ENCODE results near the gene SERGEF. TPM values are rescaled to one million over a fixed set of nuclear protein-coding genes. Genes with fewer than 3 reads are reported as not detected.
A peak's percentile ranks its signal among the peaks of the same experiment; 100 is the strongest.

SERGEF gene
- total RNA-seq, 6 experiments from 2014 or later = 8.4 to 19.5 (median 15.8) TPM

DNA sequence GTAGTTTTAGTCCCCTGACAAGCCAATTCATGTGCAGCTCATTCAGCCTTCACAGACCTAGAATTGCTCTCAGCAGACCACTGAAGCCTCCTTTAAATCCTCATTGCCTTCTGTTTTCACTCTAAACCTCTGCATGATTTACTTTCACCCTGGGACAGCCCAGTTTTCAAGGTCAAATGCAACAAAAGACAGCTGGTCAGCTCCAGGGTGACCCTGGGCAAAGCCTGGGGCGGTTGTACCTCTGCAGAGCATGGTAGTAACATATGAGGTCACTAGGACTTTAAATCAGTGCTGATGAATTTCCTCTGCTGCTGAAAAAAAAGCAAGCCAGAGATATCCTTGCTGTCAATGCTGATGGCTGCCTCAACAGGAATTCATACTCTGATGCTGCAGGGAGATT is 62.2 kb downstream of the SERGEF start:
- WGBS (ENCODE audit: insufficient coverage, low coverage, low lambda C conversion rate, missing lambda C conversion rate) = no CpG with 5 or more reads among the region's 1 CpG
- Histone ChIP-seq H3K4me3 (no peak overlapping the region), H3K27me3 (no peaks in the 10 kb centered on the region), H3K27ac (no peak overlapping the region), H3K4me1 (peaks cover 0 to 45% (median 17%) of the 10 kb centered on the region in 4 donors), H3K9me3 (no peaks in the 10 kb centered on the region), H3K36me3 (no peaks in the 10 kb centered on the region)
- no peak for DNase-seq
- intact Hi-C loops (cut with DNase I) = no loop called here
- TF ChIP-seq, protein P1, sequence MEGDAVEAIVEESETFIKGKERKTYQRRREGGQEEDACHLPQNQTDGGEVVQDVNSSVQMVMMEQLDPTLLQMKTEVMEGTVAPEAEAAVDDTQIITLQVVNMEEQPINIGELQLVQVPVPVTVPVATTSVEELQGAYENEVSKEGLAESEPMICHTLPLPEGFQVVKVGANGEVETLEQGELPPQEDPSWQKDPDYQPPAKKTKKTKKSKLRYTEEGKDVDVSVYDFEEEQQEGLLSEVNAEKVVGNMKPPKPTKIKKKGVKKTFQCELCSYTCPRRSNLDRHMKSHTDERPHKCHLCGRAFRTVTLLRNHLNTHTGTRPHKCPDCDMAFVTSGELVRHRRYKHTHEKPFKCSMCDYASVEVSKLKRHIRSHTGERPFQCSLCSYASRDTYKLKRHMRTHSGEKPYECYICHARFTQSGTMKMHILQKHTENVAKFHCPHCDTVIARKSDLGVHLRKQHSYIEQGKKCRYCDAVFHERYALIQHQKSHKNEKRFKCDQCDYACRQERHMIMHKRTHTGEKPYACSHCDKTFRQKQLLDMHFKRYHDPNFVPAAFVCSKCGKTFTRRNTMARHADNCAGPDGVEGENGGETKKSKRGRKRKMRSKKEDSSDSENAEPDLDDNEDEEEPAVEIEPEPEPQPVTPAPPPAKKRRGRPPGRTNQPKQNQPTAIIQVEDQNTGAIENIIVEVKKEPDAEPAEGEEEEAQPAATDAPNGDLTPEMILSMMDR (IDR thresholded peaks at IDR 0.05) = no peak
- TF ChIP-seq POLR2A (IDR thresholded peaks at IDR 0.05) = no peak
- ATAC-seq = no peak

DNA sequence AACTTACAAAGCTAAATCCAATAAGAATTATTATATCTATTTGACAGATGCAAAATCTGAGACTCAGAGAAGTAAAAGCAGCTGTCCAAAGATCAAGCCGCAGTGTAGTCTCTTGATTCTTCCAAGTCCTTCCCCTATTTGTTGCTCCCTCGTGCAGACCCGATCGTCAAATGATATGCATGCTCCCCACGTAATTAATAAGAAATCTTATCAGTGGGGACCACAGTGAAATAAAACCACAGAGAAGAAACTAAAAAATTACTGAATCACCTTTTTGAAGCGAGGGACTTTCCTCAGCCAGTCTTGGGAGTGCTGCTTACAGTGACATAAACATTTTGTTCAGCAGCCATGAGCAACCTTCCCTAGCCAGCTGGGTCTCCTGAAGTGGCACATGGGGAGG is 64.6 kb downstream of the SERGEF start:
- Histone ChIP-seq H3K27me3 (no peaks in the 10 kb centered on the region), H3K4me1 (peaks cover 0 to 24% (median 8%) of the 10 kb centered on the region in 4 donors), H3K9me3 (no peaks in the 10 kb centered on the region), H3K36me3 (no peaks in the 10 kb centered on the region), H3K4me3 (no peak overlapping the region), H3K27ac (no peak overlapping the region)
- 85% methylated on average over 6 of the region's 6 CpGs for WGBS (ENCODE audit: insufficient coverage, low coverage, low lambda C conversion rate, missing lambda C conversion rate)
- DNase-seq (no peak), ATAC-seq (no peak)
- intact Hi-C loops (cut with DNase I) = no loop called here
- no peak for TF ChIP-seq POLR2A (IDR thresholded peaks at IDR 0.05)
- TF ChIP-seq, protein P1 (IDR thresholded peaks at IDR 0.05) = no peak

DNA sequence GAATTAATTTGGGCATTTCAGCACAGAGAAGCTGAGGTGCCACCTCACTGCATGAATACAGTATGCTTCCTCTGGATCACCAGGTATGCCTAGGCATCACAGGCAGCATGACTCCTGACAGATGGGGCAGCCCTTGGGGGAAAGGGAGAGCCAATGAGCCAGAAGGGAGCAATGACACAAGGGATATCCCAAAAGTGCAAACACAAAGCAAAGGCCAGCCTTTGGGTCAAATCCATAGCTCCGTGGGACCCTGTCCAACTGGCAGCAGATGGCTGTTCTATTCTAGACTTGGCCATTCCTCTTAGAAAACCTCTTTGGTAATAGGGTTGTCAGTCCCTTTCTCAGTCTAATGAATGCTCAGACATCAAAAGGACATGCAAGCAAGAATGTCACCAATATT is 73.3 kb downstream of the SERGEF start:
- intact Hi-C loops (cut with DNase I) = no loop called here
- no peak overlapping the region for H3K27ac ChIP-seq
- H3K9me3 ChIP-seq = no peaks in the 10 kb centered on the region
- no peak overlapping the region for H3K4me3 ChIP-seq
- ATAC-seq = peak; percentile 95 to 98 (median 97)
- peaks cover 0 to 13% (median 4%) of the 10 kb centered on the region in 4 donors for H3K4me1 ChIP-seq
- DNase-seq = peak; percentile 77 to 86 (median 85)
- no peaks in the 10 kb centered on the region for H3K27me3 ChIP-seq
- H3K36me3 ChIP-seq = no peaks in the 10 kb centered on the region
- TF ChIP-seq, protein P1 (IDR thresholded peaks at IDR 0.05) = no peak
- no peak for TF ChIP-seq POLR2A (IDR thresholded peaks at IDR 0.05)
- 27% methylated on average over 1 of the region's 1 CpG for WGBS (ENCODE audit: insufficient coverage, low coverage, low lambda C conversion rate, missing lambda C conversion rate)

DNA sequence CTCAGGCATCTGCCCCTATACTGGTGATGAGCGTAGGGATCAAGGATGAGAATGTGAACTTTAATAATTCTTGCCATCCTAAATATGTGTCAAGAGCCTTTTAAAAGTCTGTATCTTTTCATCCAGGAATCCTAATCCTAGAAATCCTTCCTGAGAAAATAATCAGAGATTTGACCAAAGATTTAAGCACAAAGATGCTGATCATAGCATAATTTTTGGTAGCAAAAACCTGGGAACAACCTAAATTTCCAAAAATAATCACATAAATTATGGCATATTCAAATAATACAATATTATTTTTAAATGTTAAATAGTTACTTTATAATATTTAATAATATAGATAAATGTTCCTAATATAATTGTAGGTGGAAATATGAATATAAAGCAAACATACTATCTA is 76.1 kb downstream of the SERGEF start:
- no peaks in the 10 kb centered on the region for H3K9me3 ChIP-seq
- ATAC-seq = no peak
- peaks cover 0 to 29% (median 7%) of the 10 kb centered on the region in 4 donors for H3K4me1 ChIP-seq
- H3K27me3 ChIP-seq = no peaks in the 10 kb centered on the region
- no peaks in the 10 kb centered on the region for H3K36me3 ChIP-seq
- H3K27ac ChIP-seq = no peak overlapping the region
- TF ChIP-seq POLR2A (IDR thresholded peaks at IDR 0.05) = no peak
- TF ChIP-seq, protein P1 (IDR thresholded peaks at IDR 0.05) = no peak
- WGBS (ENCODE audit: insufficient coverage, low coverage, low lambda C conversion rate, missing lambda C conversion rate) = 100% methylated on average over 1 of the region's 1 CpG
- intact Hi-C loops (cut with DNase I) = no loop called here
- no peak overlapping the region for H3K4me3 ChIP-seq
- no peak for DNase-seq

DNA sequence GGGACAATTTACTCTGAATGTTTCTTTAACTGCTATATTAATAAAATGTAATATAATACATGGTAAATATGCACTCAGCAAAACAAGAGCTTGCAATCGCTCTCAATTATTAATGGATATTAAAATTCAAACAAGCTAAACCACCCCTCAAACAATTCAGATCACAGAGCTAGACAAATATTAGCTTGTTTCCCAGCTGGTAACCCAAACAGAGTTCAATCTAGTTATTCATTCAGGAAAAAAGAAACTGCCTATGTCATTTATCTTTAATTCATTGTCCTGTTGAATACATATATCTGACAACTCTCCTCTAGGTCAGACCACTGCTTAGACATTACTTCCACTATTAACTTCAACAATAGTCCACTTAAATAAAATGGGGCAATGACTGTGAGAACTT is 78.7 kb downstream of the SERGEF start:
- 38% methylated on average over 1 of the region's 1 CpG for WGBS (ENCODE audit: insufficient coverage, low coverage, low lambda C conversion rate, missing lambda C conversion rate)
- ATAC-seq = peak in 3 of 4 donors; percentile 64 to 71 (median 67)
- peaks cover 0 to 19% (median 4%) of the 10 kb centered on the region in 4 donors for H3K4me1 ChIP-seq

More for the DNA sequence above, 78.7 kb downstream of the SERGEF start:
- TF ChIP-seq, protein P1 (IDR thresholded peaks at IDR 0.05) = no peak
- TF ChIP-seq POLR2A (IDR thresholded peaks at IDR 0.05) = no peak
- H3K27ac ChIP-seq = peak overlapping the region in 1 of 3 donors; percentile 19
- DNase-seq = no peak
- no peaks in the 10 kb centered on the region for H3K36me3 ChIP-seq
- intact Hi-C loops (cut with DNase I) = no loop called here
- H3K4me3 ChIP-seq = no peak overlapping the region
- H3K27me3 ChIP-seq = no peaks in the 10 kb centered on the region
- H3K9me3 ChIP-seq = no peaks in the 10 kb centered on the region
